ENCODE measurements around the gene STK33.

The STK33 gene

DNA sequence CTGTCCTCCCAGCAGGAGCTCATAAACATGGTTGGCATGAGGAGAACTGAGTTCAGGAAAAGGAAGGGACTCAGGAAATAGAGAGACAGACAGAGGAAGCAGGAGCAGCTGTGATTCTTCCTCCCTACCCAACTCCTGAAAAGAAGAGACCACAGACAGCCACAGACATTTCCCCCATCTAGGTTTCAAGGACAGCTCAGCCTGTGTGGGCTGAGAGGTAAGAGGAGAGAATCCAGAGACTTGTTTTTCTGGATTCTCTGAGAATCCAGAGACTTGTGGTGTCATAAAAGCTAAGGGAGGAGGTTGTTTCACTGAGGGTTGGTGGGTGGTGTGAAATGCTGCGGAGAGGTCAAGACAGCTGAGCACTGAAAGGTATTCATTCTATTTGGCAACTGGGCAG is 19.0 kb upstream of the STK33 start:
- H3K4me1 Mint-ChIP-seq (ENCODE audit: low read depth): peaks cover 6% of the 10 kb centered on the region
- H3K27me3 Mint-ChIP-seq: no peaks in the 10 kb centered on the region
- peaks cover 14% of the 10 kb centered on the region for H3K36me3 Mint-ChIP-seq
- no peaks in the 10 kb centered on the region for H3K9me3 Mint-ChIP-seq (ENCODE audit: low read depth)
- H3K27ac Mint-ChIP-seq: no peak overlapping the region
- no peak overlapping the region for H3K4me3 Mint-ChIP-seq

DNA sequence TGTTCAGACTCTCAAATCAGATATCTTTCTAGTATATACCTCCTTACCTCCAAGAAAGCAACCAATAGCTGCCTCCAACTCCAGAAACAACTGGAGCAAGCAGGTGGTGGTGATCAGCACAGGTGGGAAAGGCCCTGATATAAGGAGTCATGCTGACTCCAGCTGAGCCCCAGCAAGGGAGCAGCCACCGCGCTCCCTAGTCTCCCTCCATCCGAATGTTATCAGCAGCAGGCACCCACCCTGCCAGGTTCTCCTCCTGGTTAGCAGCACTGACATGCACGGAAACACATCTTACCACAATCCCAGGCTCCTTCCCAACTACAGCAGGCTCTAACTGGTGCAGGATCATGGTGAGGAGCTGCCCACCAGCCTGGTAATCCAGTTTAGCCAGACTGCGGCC is 18.5 kb upstream of the STK33 start:
- peaks cover 11% of the 10 kb centered on the region for H3K36me3 Mint-ChIP-seq
- no peaks in the 10 kb centered on the region for H3K27me3 Mint-ChIP-seq
- peaks cover 6% of the 10 kb centered on the region for H3K4me1 Mint-ChIP-seq (ENCODE audit: low read depth)
- no peak overlapping the region for H3K4me3 Mint-ChIP-seq
- no peaks in the 10 kb centered on the region for H3K9me3 Mint-ChIP-seq (ENCODE audit: low read depth)
- no peak overlapping the region for H3K27ac Mint-ChIP-seq

DNA sequence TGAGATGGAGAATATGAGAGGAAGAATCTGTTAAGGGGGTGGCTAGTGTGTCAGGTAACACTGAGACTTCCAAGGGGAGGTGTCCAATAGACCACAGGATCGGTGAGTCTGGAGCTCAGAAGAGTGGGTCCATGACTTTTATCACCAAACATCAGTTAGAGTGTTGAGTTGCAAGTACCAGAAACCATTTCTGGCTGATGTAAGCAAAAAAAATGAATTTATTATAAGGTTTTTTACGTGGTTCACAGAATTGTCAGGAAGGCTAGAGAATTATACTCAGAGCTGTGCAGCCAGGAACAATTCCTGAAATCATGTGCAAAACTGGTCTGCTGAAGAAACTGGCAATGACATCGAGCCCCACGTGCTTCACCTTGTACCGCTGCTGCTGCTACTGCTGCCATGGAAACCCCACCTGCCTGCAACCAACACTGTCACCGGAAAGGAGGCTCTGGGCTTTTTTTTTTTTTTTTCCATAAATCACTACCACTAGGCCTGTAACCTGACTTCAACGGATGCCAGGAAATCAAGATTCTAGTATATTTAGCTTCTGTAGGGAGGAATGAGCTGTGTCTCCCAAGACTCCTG is 16.6 kb upstream of the STK33 start:
- Mint-ChIP-seq H3K4me3 (no peak overlapping the region), H3K27me3 (no peaks in the 10 kb centered on the region), H3K27ac (no peak overlapping the region), H3K9me3 (ENCODE audit: low read depth) (no peaks in the 10 kb centered on the region), H3K4me1 (ENCODE audit: low read depth) (peaks cover 6% of the 10 kb centered on the region), H3K36me3 (no peaks in the 10 kb centered on the region)

DNA sequence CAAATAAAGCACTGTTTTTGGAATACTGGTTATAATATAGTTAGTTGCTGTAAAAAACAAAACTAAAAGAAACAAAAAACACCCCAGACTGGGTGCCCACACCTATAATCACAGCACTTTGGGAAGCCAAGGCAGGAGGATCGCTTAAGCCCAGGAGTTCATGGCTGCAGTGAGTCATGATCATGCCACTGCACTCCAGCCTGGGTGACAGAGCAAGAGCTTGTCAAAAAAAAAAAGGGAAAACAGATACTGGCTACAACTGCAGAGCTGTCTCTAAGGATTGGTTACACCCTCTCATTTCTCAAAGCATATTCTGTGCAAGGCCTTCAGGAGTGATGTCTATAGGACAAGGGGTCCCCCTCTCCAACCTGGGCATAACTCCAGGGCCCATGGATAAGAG is 14.6 kb upstream of the STK33 start:
- Mint-ChIP-seq H3K27ac (no peak overlapping the region), H3K27me3 (peaks cover 11% of the 10 kb centered on the region), H3K4me1 (ENCODE audit: low read depth) (peaks cover 6% of the 10 kb centered on the region), H3K36me3 (no peaks in the 10 kb centered on the region), H3K4me3 (no peak overlapping the region), H3K9me3 (ENCODE audit: low read depth) (no peaks in the 10 kb centered on the region)

DNA sequence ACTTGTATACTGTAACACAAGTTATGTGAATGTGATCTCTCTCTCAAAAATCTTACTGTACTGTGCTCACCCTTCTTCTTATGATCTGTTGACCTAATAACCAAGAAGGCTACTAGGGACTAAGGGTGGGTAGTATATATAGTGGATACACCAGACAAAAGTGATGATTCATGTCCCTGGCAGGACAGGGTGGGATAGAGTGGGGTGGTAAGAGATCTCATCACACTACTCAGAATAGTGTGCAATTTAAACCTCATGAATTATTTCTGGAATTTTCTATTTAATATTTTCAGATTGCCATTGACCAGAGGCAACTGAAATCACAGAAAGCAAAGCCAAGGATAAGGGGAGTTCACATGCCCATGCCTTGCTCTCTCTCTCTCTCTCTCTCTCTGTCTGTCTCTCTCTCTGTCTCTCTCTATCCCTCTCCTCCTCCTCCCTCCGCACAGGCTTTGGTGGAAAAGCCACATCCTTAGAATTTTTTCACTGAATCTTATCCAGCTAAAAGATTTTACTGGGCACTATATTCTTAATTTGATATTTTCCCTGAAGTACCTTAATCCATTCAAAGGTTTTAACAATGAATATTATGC is 12.0 kb upstream of the STK33 start:
- Mint-ChIP-seq H3K27ac (no peak overlapping the region), H3K36me3 (no peaks in the 10 kb centered on the region), H3K4me1 (ENCODE audit: low read depth) (peaks cover 6% of the 10 kb centered on the region), H3K27me3 (peaks cover 20% of the 10 kb centered on the region), H3K4me3 (no peak overlapping the region), H3K9me3 (ENCODE audit: low read depth) (no peaks in the 10 kb centered on the region)

DNA sequence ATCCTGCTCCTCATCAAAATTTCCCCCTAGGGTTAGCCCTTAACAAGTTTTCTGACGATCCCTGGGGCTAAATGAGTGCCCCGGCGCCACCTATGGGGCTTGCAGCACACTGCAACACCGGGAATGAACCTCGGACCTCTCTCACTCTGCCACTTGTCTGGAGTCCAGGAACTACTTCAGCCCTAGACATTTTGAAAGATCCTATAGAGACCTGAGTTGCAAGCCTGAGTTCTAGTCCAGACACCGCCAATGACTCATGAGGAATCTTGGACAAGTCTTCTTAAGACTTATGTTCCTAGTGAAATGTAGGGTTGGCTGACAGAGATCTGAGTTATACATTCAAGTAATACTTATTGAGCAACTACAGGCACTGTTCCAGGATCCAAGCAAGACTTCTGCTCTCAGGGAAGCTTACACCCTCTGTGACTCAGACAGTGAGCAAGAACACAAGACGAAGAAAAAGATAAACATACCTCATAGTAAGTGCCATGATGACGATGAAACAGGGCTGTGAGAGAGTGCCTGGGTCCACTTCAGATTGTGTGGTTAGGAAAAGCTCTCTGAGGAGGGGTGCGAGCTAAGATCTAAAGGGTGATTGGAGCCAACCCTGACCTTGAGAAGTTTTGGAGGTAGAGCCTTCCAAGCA is 10.2 kb upstream of the STK33 start:
- Mint-ChIP-seq H3K27ac (no peak overlapping the region), H3K9me3 (ENCODE audit: low read depth) (no peaks in the 10 kb centered on the region), H3K4me3 (no peak overlapping the region), H3K36me3 (no peaks in the 10 kb centered on the region), H3K4me1 (ENCODE audit: low read depth) (no peaks in the 10 kb centered on the region), H3K27me3 (peaks cover 20% of the 10 kb centered on the region)

DNA sequence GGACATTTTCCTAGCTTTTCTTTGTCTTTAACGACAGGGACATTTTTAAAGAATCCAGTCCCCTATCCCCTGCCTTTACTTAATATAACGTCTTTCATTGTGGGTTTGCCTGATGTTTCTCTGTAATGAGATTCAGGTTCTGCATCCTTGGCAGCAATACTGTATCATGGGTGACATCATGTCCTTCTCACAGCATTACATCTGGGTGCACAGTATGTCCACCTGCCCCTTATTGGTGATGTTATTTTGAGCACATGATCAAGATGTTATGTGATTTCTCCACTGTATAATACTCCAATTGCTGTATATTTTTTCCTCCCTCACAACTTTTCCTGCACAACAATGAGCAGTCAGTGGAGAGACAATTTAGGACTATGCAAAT is 9.7 kb upstream of the STK33 start:
- Mint-ChIP-seq H3K9me3 (ENCODE audit: low read depth) (no peaks in the 10 kb centered on the region), H3K4me1 (ENCODE audit: low read depth) (no peaks in the 10 kb centered on the region), H3K27me3 (peaks cover 20% of the 10 kb centered on the region), H3K27ac (no peak overlapping the region), H3K36me3 (peaks cover 2% of the 10 kb centered on the region), H3K4me3 (no peak overlapping the region)

DNA sequence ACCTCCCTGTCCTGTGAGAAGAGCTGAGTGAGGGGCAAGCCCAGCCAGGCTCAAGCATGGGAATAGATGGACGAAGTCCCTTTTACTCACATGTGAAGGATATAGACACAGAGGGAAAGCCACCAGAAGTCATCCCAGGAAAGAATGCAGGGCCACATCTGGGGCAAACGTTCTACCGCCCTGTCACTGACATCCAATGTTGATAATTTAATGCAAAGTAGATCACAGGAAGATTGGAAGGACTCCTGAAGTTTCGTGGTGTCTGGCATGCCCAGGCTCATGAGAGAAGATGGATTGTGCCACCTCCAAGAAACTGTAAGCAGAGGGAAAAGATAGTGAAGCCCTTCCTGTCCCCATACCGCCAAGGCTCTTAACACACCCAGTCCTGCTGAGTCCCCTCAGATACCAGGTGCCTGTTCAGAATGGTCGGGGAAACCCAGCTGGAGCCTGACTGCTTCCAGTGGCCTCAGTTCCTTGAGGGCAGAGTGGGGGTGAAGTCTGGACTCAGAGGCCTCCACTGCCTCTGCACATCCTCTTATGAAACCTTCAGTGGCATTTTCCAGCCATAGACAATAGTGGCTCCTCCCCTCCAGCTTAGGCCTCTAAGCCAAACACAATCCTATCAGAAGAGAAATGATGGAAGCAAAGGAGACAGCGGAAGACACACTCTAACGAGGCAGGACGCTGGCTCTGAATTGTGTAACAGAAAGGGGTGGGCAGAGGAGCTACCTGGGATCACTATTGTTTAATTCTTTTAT is 7.5 kb upstream of the STK33 start:
- Mint-ChIP-seq H3K9me3 (ENCODE audit: low read depth) (no peaks in the 10 kb centered on the region), H3K4me1 (ENCODE audit: low read depth) (no peaks in the 10 kb centered on the region), H3K27me3 (peaks cover 30% of the 10 kb centered on the region), H3K4me3 (no peak overlapping the region), H3K27ac (no peak overlapping the region), H3K36me3 (peaks cover 2% of the 10 kb centered on the region)

DNA sequence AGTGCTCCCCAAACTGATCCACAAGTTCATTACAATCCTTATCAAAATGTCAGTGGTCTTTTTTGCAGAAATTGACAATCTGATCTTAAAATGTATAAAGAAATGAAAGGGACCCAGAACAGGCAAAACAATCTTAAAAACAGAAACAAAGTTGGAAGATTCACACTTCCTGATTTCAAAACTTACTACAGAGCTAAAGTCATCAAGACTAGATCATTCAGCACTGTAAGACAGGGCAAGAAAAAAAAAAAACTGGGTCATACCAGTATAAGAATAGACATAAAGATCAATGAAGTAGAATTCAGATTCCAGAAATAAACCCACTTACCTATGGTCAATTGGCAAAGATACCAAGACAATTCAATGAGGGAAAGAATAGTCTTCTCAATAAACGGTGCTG is 4.5 kb upstream of the STK33 start:
- no peaks in the 10 kb centered on the region for H3K9me3 Mint-ChIP-seq (ENCODE audit: low read depth)
- no peak overlapping the region for H3K4me3 Mint-ChIP-seq
- peaks cover 34% of the 10 kb centered on the region for H3K27me3 Mint-ChIP-seq
- no peak overlapping the region for H3K27ac Mint-ChIP-seq
- peaks cover 1% of the 10 kb centered on the region for H3K4me1 Mint-ChIP-seq (ENCODE audit: low read depth)
- H3K36me3 Mint-ChIP-seq: peaks cover 2% of the 10 kb centered on the region

DNA sequence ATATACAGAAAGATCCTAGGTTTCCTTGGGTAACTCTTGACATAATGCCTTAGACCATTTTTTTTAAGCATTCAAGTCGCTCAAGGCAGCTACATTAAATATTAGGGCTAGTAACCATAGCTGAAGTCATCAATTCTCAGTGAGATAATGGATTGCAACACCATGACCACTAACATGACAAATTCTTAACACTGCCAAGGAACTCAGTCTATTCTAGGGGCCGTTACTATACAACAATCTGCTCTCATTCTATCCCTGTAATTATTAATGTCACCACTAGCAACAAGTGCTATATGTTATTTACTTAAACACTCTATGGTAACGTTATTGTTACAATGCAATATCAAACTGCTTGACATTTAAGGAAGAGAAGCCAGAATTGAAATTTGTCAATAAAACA is 3.2 kb upstream of the STK33 start:
- Mint-ChIP-seq H3K27ac (no peak overlapping the region), H3K4me1 (ENCODE audit: low read depth) (peaks cover 6% of the 10 kb centered on the region), H3K4me3 (no peak overlapping the region), H3K27me3 (peaks cover 38% of the 10 kb centered on the region), H3K9me3 (ENCODE audit: low read depth) (no peaks in the 10 kb centered on the region), H3K36me3 (peaks cover 2% of the 10 kb centered on the region)

DNA sequence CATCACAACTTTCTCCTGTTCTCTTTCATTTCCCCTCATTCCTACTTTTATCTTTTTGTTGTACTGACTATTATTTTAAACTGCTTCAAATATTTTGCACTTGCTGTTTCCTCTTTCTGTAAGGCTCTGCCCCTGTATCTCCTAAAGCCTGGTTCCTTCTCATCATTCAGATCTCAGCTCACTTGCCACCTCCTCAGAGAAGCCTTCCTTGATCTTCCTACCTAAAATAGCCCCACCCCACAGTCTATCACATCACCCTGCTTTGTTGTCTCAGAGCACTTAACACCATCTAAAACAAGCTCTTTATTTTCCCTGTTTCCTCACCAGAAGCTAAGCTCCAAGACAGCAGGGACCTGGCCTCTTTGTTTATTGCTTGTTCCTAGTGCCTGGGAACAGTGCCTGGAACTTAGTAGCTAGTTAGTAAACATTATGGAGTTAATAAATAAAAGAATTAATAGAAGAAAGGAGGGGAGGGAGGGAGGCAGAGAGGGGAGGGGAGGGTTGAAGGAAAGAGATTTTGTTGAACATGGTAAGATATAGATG is 2.5 kb upstream of the STK33 start:
- H3K4me3 Mint-ChIP-seq: no peak overlapping the region
- H3K27ac Mint-ChIP-seq: no peak overlapping the region
- peaks cover 2% of the 10 kb centered on the region for H3K36me3 Mint-ChIP-seq
- peaks cover 6% of the 10 kb centered on the region for H3K4me1 Mint-ChIP-seq (ENCODE audit: low read depth)
- H3K9me3 Mint-ChIP-seq (ENCODE audit: low read depth): no peaks in the 10 kb centered on the region
- peaks cover 41% of the 10 kb centered on the region for H3K27me3 Mint-ChIP-seq

DNA sequence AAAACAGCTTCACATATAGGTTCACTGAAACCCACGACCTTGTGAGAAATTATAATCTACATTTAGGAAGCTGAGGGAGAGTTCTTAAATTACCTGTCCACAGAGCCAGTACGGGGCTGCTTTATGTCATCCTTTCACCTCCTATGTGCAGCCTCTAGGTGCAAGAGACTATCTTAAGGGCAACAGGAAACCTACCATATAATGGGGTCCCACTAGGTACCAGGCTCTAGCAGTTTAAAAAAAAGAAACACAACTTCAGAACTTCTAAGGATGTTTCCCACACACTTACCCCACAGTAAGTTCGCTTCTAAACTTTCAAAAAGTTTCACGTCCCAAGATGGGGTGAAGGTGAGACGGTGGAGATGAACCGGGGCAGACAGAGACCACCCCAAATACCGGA is 573 bp downstream of the STK33 start:
- H3K4me1 Mint-ChIP-seq (ENCODE audit: low read depth): peaks cover 6% of the 10 kb centered on the region
- peak overlapping the region; percentile 88 for H3K4me3 Mint-ChIP-seq
- no peaks in the 10 kb centered on the region for H3K36me3 Mint-ChIP-seq
- H3K9me3 Mint-ChIP-seq (ENCODE audit: low read depth): no peaks in the 10 kb centered on the region
- H3K27ac Mint-ChIP-seq: no peak overlapping the region
- peaks cover 36% of the 10 kb centered on the region for H3K27me3 Mint-ChIP-seq

DNA sequence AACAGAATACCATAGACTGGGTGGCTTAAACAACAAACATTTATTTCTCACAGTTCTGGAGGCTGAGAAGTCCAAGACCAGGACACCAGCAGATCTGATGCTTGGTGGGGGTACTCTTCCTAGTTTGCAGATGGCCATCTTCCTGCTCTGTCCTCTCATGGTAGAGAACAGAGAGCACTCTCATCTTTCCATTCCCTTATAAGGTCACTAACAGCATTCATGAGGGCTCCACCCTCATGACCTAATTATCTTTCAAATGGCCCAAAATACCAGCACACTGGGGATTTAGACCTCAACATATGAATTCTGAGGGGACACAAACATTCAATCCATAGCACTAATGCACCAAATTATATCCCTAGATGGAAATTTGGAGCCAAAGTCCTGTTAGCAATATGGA is 6.1 kb downstream of the STK33 start:
- Mint-ChIP-seq H3K4me1 (ENCODE audit: low read depth) (no peaks in the 10 kb centered on the region), H3K36me3 (no peaks in the 10 kb centered on the region), H3K27me3 (peaks cover 12% of the 10 kb centered on the region), H3K9me3 (ENCODE audit: low read depth) (no peaks in the 10 kb centered on the region), H3K27ac (no peak overlapping the region), H3K4me3 (no peak overlapping the region)

DNA sequence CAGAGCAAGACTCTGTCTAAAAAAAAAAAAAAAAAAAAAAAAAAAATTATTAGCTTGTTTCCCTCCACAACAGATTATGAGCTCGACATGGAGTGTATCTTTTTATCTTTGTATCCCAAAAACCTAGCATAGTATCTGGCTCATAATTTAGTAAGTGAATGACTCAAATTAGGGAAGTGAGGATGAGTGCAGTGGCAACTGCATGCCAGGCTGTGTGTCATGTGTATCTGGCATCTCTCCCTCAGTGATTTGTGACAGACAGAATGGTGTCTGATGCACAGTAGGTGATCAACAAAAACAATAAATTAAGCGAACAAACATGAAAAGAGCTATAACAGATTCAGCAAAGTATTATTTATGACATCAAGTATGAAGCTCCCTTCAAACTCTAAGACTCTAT is 7.2 kb downstream of the STK33 start:
- Mint-ChIP-seq H3K27ac (no peak overlapping the region), H3K27me3 (peaks cover 6% of the 10 kb centered on the region), H3K4me3 (no peak overlapping the region), H3K9me3 (ENCODE audit: low read depth) (no peaks in the 10 kb centered on the region), H3K36me3 (no peaks in the 10 kb centered on the region), H3K4me1 (ENCODE audit: low read depth) (no peaks in the 10 kb centered on the region)

DNA sequence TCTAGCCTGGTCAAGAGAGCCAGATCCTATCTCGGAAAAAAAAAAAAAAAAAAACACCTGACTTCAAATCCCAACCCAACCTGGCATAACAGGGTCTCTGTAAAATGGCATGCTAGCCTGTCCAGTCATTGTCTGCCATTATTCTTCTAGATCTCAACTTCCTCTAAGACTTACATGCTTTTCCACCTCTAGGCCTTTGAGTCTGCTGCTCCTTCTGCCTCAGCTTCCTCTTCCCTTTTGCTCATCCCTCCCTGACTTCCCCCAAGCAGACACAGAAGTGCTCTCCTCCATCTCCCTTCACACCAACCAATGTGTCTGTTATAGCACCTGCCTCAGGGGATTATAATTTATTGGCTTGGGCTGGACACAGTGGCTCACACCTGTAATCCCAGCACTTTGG is 7.8 kb downstream of the STK33 start:
- no peak overlapping the region for H3K27ac Mint-ChIP-seq
- no peaks in the 10 kb centered on the region for H3K9me3 Mint-ChIP-seq (ENCODE audit: low read depth)

More for the DNA sequence above, 7.8 kb downstream of the STK33 start:
- Mint-ChIP-seq H3K4me3 (no peak overlapping the region), H3K36me3 (no peaks in the 10 kb centered on the region), H3K4me1 (ENCODE audit: low read depth) (no peaks in the 10 kb centered on the region), H3K27me3 (peaks cover 6% of the 10 kb centered on the region)
